Measurements from ENCODE around the gene TENM4.

TENM4 gene

DNA sequence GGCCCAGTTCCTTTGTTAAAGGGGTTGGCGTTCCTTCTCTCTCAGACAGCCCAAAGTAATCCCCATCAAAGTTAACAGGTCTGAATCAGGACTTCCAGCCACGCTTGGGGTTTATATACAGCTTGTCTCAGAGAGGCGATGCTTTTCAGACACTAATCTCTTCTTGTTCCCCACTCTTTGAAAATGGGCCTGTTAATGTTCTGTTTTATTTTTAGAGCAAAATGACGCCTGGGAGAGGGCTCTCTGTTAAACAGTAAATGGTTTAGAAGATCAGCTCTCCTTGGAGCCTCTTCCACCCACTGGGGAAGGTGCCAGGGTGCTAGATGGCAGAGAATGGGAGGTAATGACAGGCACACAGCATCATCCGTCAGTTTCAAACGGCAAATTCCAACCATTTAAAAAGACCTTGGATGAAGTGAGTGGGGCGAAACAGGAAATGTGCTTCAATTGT is 630.2 kb downstream of the TENM4 start:
- Histone ChIP-seq H3K4me3 (ENCODE audit: low read depth in 1 of 2, low read length in 2 of 2) (no peak overlapping the region), H3K27me3 (ENCODE audit: low read depth, low read length) (no peaks in the 10 kb centered on the region), H3K9me3 (ENCODE audit: control insufficient read depth in 1 of 2, low read length in 2 of 2) (no peaks in the 10 kb centered on the region), H3K27ac (ENCODE audit: low read length) (peak overlapping the region; percentile 68), H3K36me3 (ENCODE audit: control insufficient read depth in 1 of 2, insufficient read depth in 2 of 2, low read length in 2 of 2) (no peaks in the 10 kb centered on the region), H3K4me1 (ENCODE audit: control insufficient read depth in 1 of 2, insufficient read depth in 2 of 2, low read length in 2 of 2) (peaks cover 8 to 39% of the 10 kb centered on the region in 2 donors)

DNA sequence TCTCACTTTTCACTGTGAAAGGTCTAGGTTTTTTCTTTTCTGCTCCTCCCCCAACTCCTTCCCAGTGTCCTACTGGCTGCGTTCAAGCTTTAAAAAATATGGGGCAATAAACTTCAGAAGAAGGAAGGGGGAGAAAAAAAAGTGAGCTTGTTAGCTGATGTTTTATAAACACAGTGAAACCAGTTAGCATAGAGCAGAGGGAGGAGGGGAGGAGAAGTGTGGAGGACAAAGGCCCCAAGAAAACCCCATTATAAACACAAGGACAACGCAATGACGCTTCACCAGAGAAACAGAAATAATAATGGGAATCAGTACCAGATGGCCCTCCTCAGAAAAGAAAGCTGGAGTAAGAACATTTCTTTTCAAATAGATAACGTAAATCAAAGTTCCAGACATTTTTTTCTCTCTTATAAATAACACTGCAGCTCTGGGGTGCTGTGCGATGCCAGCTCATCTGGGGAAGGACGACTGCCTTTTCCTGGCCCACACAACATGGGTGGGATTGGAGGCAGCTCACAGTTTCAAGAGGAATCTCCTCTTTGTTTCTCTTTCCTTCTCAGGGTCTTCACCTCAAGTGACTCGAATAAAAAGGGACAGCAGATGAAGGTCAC is 630.8 kb downstream of the TENM4 start:
- H3K4me1 ChIP-seq (ENCODE audit: control insufficient read depth in 1 of 2, insufficient read depth in 2 of 2, low read length in 2 of 2): peaks cover 8 to 39% of the 10 kb centered on the region in 2 donors
- no peak overlapping the region for H3K4me3 ChIP-seq (ENCODE audit: low read depth in 1 of 2, low read length in 2 of 2)
- H3K9me3 ChIP-seq (ENCODE audit: control insufficient read depth in 1 of 2, low read length in 2 of 2): no peaks in the 10 kb centered on the region
- H3K36me3 ChIP-seq (ENCODE audit: control insufficient read depth in 1 of 2, insufficient read depth in 2 of 2, low read length in 2 of 2): no peaks in the 10 kb centered on the region
- H3K27me3 ChIP-seq (ENCODE audit: low read depth, low read length): no peaks in the 10 kb centered on the region
- H3K27ac ChIP-seq (ENCODE audit: low read length): peak overlapping the region; percentile 68

DNA sequence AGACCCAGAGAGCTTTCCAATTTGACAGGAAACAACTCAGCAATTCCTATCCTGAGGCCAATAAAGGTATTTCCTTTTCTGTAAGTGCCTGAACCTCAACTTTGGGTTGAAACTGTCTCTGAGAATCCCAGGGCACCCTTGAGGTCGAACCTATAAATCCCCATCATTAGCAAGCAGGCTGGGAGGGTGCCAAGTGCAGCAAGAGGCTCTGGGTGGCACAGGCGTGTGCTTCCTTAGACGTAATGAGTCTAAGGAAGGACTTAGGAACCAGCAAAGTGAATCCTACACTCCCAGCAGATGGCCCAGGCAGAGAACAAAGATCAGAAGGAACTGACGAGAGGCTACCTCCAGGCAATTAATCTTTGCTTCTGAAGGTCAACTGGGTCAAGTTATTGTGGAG is 631.9 kb downstream of the TENM4 start:
- Histone ChIP-seq H3K4me1 (ENCODE audit: control insufficient read depth in 1 of 2, insufficient read depth in 2 of 2, low read length in 2 of 2) (peaks cover 8 to 39% of the 10 kb centered on the region in 2 donors), H3K27me3 (ENCODE audit: low read depth, low read length) (no peaks in the 10 kb centered on the region), H3K9me3 (ENCODE audit: control insufficient read depth in 1 of 2, low read length in 2 of 2) (no peaks in the 10 kb centered on the region), H3K4me3 (ENCODE audit: low read depth in 1 of 2, low read length in 2 of 2) (no peak overlapping the region), H3K36me3 (ENCODE audit: control insufficient read depth in 1 of 2, insufficient read depth in 2 of 2, low read length in 2 of 2) (no peaks in the 10 kb centered on the region), H3K27ac (ENCODE audit: low read length) (peak overlapping the region; percentile 10)

DNA sequence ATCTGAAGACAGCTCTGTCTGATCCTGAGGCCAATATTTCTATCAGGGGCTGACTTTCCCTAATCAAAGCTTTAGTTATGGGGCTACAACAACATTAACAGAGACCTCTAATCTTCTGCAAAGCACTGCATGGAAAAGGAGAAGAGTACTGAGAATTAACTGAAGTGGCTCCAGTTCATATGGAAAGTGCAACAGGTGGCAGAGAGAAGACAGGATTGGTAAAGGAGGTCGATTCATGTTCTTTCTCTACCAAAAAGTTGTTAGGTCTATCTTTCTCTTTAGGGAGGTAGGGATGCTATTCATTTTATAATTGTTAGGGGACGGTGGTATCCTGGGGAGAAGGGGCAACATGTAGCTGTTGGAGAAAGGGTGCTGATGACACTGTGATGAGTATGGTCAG is 633.5 kb downstream of the TENM4 start:
- Histone ChIP-seq H3K27ac (ENCODE audit: low read length) (no peak overlapping the region), H3K4me3 (ENCODE audit: low read depth in 1 of 2, low read length in 2 of 2) (no peak overlapping the region), H3K9me3 (ENCODE audit: control insufficient read depth in 1 of 2, low read length in 2 of 2) (no peaks in the 10 kb centered on the region), H3K27me3 (ENCODE audit: low read depth, low read length) (no peaks in the 10 kb centered on the region), H3K4me1 (ENCODE audit: control insufficient read depth in 1 of 2, insufficient read depth in 2 of 2, low read length in 2 of 2) (peaks cover 11 to 39% of the 10 kb centered on the region in 2 donors), H3K36me3 (ENCODE audit: control insufficient read depth in 1 of 2, insufficient read depth in 2 of 2, low read length in 2 of 2) (no peaks in the 10 kb centered on the region)

DNA sequence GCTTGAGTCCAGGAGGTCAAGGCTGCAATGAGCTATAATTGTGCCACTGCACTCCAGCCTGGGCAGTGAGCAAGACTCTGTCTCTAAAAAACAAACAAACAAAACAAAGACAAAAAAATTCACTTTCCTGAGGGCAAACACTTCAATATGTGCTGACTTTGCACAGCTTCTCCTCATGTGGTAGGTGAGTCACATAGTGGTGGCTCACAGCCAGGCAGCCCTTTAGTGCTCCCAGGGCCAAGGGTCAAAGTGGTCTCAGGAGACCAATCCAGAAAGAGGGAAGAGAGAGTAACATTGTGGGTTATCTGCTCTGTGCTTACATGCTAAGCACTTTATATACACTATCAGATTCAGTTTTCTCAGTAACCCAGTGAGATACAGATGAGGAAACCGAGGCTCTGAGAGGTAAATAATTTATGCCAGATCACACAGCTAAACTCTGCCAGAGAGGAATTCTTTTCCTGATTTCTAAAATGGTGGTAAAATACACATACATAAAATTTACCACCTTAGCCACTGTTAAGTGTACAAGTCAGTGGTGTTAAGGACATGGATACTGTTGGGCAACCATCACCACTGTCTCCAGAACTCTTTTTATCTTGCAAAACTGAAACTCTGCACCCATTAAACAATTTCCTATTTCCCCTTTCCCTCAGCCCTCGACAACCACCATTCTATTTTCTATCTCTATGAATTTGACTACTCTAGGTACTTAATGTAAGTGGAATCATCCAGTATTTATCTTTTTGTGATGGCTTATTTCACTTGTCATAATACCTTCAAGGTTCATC is 634.4 kb downstream of the TENM4 start:
- Histone ChIP-seq H3K27ac (ENCODE audit: low read length) (no peak overlapping the region), H3K9me3 (ENCODE audit: control insufficient read depth in 1 of 2, low read length in 2 of 2) (no peaks in the 10 kb centered on the region), H3K4me1 (ENCODE audit: control insufficient read depth in 1 of 2, insufficient read depth in 2 of 2, low read length in 2 of 2) (peaks cover 20 to 40% of the 10 kb centered on the region in 2 donors), H3K27me3 (ENCODE audit: low read depth, low read length) (no peaks in the 10 kb centered on the region), H3K4me3 (ENCODE audit: low read depth in 1 of 2, low read length in 2 of 2) (no peak overlapping the region), H3K36me3 (ENCODE audit: control insufficient read depth in 1 of 2, insufficient read depth in 2 of 2, low read length in 2 of 2) (no peaks in the 10 kb centered on the region)

DNA sequence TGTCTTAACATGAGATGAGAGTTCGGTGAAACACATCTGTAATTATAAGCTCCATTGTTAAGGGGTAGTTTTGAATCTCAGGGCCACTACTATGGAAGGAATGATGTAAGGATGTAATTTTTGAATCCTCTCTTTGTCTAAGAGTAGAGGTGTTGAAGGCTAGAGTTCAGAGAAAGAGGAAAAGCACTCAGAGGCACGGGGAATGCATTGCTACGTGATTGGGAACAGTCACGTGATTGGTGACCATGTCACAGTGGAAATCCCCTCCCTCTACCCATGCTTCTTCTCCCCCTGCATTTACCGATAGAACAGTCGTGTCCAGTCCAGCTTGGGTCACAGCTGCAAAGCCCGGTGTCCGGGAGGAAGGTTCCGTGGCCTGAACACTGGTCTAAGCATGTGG is 635.8 kb downstream of the TENM4 start:
- Histone ChIP-seq H3K27ac (ENCODE audit: low read length) (no peak overlapping the region), H3K4me1 (ENCODE audit: control insufficient read depth in 1 of 2, insufficient read depth in 2 of 2, low read length in 2 of 2) (peaks cover 28 to 34% of the 10 kb centered on the region in 2 donors), H3K27me3 (ENCODE audit: low read depth, low read length) (no peaks in the 10 kb centered on the region), H3K36me3 (ENCODE audit: control insufficient read depth in 1 of 2, insufficient read depth in 2 of 2, low read length in 2 of 2) (no peaks in the 10 kb centered on the region), H3K4me3 (ENCODE audit: low read depth in 1 of 2, low read length in 2 of 2) (no peak overlapping the region), H3K9me3 (ENCODE audit: control insufficient read depth in 1 of 2, low read length in 2 of 2) (no peaks in the 10 kb centered on the region)

DNA sequence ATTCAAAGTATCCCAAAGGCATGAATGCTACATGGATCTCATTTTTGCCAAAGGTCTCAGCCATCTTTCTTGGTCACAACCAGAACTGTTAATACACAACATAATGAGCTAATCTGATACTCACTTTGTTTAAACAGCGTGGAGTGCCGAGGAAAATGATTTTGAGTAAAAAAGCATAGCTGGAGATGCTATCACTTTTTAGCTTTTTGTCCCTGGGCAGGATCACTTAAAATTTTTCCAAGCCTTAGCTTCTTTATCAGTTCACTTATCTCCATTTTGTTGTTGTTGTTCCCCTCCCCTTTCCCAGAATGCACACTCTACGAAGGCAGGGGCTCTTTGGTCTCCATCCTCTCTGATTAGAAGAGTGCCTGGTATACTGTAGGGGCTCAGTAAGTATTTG is 636.8 kb downstream of the TENM4 start:
- H3K9me3 ChIP-seq (ENCODE audit: control insufficient read depth in 1 of 2, low read length in 2 of 2): no peaks in the 10 kb centered on the region
- no peaks in the 10 kb centered on the region for H3K36me3 ChIP-seq (ENCODE audit: control insufficient read depth in 1 of 2, insufficient read depth in 2 of 2, low read length in 2 of 2)
- H3K27ac ChIP-seq (ENCODE audit: low read length): no peak overlapping the region
- H3K27me3 ChIP-seq (ENCODE audit: low read depth, low read length): no peaks in the 10 kb centered on the region
- no peak overlapping the region for H3K4me3 ChIP-seq (ENCODE audit: low read depth in 1 of 2, low read length in 2 of 2)
- peaks cover 20 to 34% of the 10 kb centered on the region in 2 donors for H3K4me1 ChIP-seq (ENCODE audit: control insufficient read depth in 1 of 2, insufficient read depth in 2 of 2, low read length in 2 of 2)

DNA sequence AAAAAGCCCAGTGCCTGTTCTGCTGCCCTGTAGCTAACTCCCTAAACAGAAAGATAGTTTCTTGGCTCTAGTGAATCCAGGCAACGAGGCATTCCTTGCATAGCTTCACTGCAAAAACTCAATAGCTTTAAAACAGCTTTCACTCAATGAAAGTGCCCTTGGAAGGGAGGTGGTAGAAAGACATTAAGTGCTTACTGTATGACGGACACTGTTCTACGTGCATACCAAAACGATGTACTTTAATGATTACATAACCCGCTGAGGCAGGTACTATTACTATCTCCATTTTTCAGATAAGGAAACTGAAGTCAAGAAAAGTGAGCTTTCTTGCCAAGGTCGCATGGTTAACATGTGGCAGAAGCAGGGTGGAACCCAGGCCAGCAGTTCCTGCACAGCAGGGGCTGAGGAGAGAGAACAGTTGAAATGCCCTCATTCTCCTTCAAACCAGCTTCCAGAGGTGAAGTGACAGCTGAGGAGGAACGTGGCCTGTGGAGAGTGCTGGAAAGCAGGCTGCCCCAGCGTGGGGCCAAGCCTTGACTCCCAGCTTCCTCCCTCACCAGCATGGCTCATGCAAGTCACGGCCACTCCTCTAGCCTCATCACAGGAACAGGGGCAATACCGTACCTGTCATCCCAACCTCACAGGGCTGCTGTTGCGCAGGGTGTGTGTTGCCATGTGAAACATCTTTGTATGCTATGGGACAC is 638.6 kb downstream of the TENM4 start:
- no peaks in the 10 kb centered on the region for H3K27me3 ChIP-seq (ENCODE audit: low read depth, low read length)
- no peak overlapping the region for H3K4me3 ChIP-seq (ENCODE audit: low read depth in 1 of 2, low read length in 2 of 2)
- peak overlapping the region; percentile 70 for H3K27ac ChIP-seq (ENCODE audit: low read length)
- no peaks in the 10 kb centered on the region for H3K9me3 ChIP-seq (ENCODE audit: control insufficient read depth in 1 of 2, low read length in 2 of 2)
- H3K36me3 ChIP-seq (ENCODE audit: control insufficient read depth in 1 of 2, insufficient read depth in 2 of 2, low read length in 2 of 2): no peaks in the 10 kb centered on the region
- H3K4me1 ChIP-seq (ENCODE audit: control insufficient read depth in 1 of 2, insufficient read depth in 2 of 2, low read length in 2 of 2): peaks cover 24 to 37% of the 10 kb centered on the region in 2 donors

DNA sequence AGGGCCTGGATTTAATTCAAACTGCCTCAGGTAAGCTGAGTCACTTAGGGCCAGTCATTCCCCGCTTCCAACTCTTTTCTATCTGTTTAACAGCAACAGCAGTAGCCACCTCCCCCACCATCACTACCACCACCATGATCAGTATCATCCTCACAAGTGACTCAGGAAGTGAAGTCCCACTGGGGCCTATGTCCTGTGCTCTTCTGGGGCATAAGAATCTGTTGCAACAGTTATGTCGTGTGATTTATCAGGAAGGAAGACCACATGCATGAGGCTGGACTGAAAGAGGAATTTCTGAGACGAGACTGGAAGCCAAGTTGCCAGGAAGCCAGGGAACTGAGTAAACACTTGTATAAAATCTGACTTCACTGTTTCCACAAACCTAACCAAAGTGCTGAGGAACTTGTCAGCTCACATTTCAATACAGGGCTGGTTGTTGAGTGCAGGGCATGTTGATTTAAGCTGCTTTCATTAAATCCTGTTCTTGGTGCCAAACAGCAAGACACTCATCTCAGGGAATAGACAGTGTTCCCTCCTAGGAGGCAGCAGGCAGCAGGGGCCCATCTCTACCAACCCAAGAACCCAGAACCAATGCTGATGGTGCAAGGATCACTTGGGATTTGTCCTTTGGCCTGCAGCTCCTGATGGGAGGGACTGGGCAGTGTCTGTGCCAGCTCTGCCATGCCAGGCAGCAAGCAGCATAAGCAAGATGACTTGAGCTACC is 639.5 kb downstream of the TENM4 start:
- Histone ChIP-seq H3K36me3 (ENCODE audit: control insufficient read depth in 1 of 2, insufficient read depth in 2 of 2, low read length in 2 of 2) (no peaks in the 10 kb centered on the region), H3K4me1 (ENCODE audit: control insufficient read depth in 1 of 2, insufficient read depth in 2 of 2, low read length in 2 of 2) (peaks cover 24 to 37% of the 10 kb centered on the region in 2 donors), H3K9me3 (ENCODE audit: control insufficient read depth in 1 of 2, low read length in 2 of 2) (no peaks in the 10 kb centered on the region), H3K27ac (ENCODE audit: low read length) (peak overlapping the region; percentile 70), H3K4me3 (ENCODE audit: low read depth in 1 of 2, low read length in 2 of 2) (no peak overlapping the region), H3K27me3 (ENCODE audit: low read depth, low read length) (no peaks in the 10 kb centered on the region)

DNA sequence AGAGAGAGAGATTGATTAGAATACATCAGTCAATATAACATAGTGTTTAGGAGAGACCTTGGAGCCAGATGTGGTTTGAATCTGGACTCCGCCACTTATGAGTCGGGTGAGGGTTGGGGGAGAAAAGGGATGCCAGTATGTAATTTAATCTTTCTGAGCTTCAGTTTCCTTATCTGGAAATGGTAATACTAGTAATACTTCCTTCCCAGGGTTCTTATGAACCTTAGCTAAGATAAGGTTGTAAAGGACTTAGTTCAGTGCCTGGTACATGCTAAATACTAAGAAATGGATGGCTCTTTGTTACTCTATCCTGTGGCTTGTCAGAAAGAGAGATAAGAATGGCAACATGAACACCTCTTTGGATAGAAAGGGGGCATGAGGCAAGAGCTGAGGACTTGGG is 640.1 kb downstream of the TENM4 start:
- H3K27me3 ChIP-seq (ENCODE audit: low read depth, low read length): no peaks in the 10 kb centered on the region
- no peak overlapping the region for H3K4me3 ChIP-seq (ENCODE audit: low read depth in 1 of 2, low read length in 2 of 2)
- H3K4me1 ChIP-seq (ENCODE audit: control insufficient read depth in 1 of 2, insufficient read depth in 2 of 2, low read length in 2 of 2): peaks cover 24 to 37% of the 10 kb centered on the region in 2 donors
- H3K9me3 ChIP-seq (ENCODE audit: control insufficient read depth in 1 of 2, low read length in 2 of 2): no peaks in the 10 kb centered on the region
- peak overlapping the region; percentile 70 for H3K27ac ChIP-seq (ENCODE audit: low read length)
- H3K36me3 ChIP-seq (ENCODE audit: control insufficient read depth in 1 of 2, insufficient read depth in 2 of 2, low read length in 2 of 2): no peaks in the 10 kb centered on the region

Measured in muscle layer of duodenum (tissue), 2 donors.